Measurements from ENCODE around the gene JPT2.
A peak's percentile ranks its signal among the peaks of the same experiment; 100 is the strongest.

Gene JPT2

GRCh38 chr16:1651094-1651973, 26.7 kb upstream of the JPT2 start:
- intact Hi-C loops (cut with DNase I) = no loop called here
- peak in 1 of 10 donors; percentile 17 for DNase-seq

GRCh38 chr16:1651974-1652312, 26.1 kb upstream of the JPT2 start:
- intact Hi-C loops (cut with DNase I) = no loop called here
- peak in 1 of 10 donors; percentile 36 for DNase-seq

- peak in 2 of 10 donors; percentile 62 to 63 for DNase-seq
- intact Hi-C loops (cut with DNase I) = no loop called here
Observed at GRCh38 chr16:1653023-1653422, 25.1 kb upstream of the JPT2 start.

GRCh38 chr16:1654505-1655268, 23.4 kb upstream of the JPT2 start:
- intact Hi-C loops (cut with DNase I) = no loop called here
- DNase-seq = peak in 7 of 10 donors; percentile 27 to 89 (median 44)

- DNase-seq = peak in 2 of 10 donors; percentile 59 to 77
- intact Hi-C loops (cut with DNase I) = no loop called here
Observed at GRCh38 chr16:1655269-1655807, 22.7 kb upstream of the JPT2 start.

- intact Hi-C loops (cut with DNase I) = no loop called here
Observed at GRCh38 chr16:1655909-1656807, 21.9 kb upstream of the JPT2 start.

GRCh38 chr16:1656808-1657617, 21.1 kb upstream of the JPT2 start:
- intact Hi-C loops (cut with DNase I) = no loop called here
- DNase-seq = peak in 2 of 10 donors; percentile 76 to 79

More at GRCh38 chr16:1655909-1656807, 21.9 kb upstream of the JPT2 start:
- peak in 2 of 10 donors; percentile 68 to 75 for DNase-seq

GRCh38 chr16:1657841-1658240, 20.2 kb upstream of the JPT2 start:
- DNase-seq = peak in 2 of 10 donors; percentile 24 to 52
- intact Hi-C loops (cut with DNase I) = no loop called here

GRCh38 chr16:1659031-1659430, 19.0 kb upstream of the JPT2 start:
- intact Hi-C loops (cut with DNase I) = no loop called here
- DNase-seq = peak in 1 of 10 donors; percentile 58

- intact Hi-C loops (cut with DNase I) = no loop called here
- peak in 2 of 10 donors; percentile 1 to 39 for DNase-seq
Observed at GRCh38 chr16:1661826-1662225, 16.3 kb upstream of the JPT2 start.

- DNase-seq = peak in 3 of 10 donors; percentile 21 to 78 (median 56)
- intact Hi-C loops (cut with DNase I) = no loop called here
Observed at GRCh38 chr16:1662543-1662942, 15.5 kb upstream of the JPT2 start.

- peak in 3 of 10 donors; percentile 32 to 62 (median 54) for DNase-seq
- intact Hi-C loops (cut with DNase I) = no loop called here
Observed at GRCh38 chr16:1665829-1666228, 12.2 kb upstream of the JPT2 start.

- DNase-seq = peak in 2 of 10 donors; percentile 25 to 55
- intact Hi-C loops (cut with DNase I) = no loop called here
Observed at GRCh38 chr16:1666316-1666715, 11.8 kb upstream of the JPT2 start.

- intact Hi-C loops (cut with DNase I) = no loop called here
- DNase-seq = peak in 2 of 10 donors; percentile 22 to 58
Observed at GRCh38 chr16:1667271-1667670, 10.8 kb upstream of the JPT2 start.

- intact Hi-C loops (cut with DNase I) = no loop called here
- DNase-seq = peak in 2 of 10 donors; percentile 23 to 59
Observed at GRCh38 chr16:1667916-1668315, 10.2 kb upstream of the JPT2 start.

- DNase-seq = peak in 2 of 10 donors; percentile 28 to 55
- intact Hi-C loops (cut with DNase I) = no loop called here
Observed at GRCh38 chr16:1668612-1669319, 9.3 kb upstream of the JPT2 start.

GRCh38 chr16:1669698-1670097, 8.4 kb upstream of the JPT2 start:
- intact Hi-C loops (cut with DNase I) = loop anchor here (10.0 kb wide), 1 partner anchor 55 kb away; the partner anchor contains the start of genes CRAMP1 and IFT140
- no peak for DNase-seq

- intact Hi-C loops (cut with DNase I) = loop anchor here (10.0 kb wide), 1 partner anchor 56 kb away; the partner anchor contains the start of genes CRAMP1 and IFT140
- DNase-seq = peak in 1 of 10 donors; percentile 62
Observed at GRCh38 chr16:1670371-1670770, 7.7 kb upstream of the JPT2 start.

Measured in posterior cingulate gyrus (tissue), 11 donors.